Endothelial cell of umbilical vein (primary cell): Measurements from ENCODE around the gene OSBPL10. TPM values are rescaled to one million over a fixed set of nuclear protein-coding genes. Genes with fewer than 3 reads are reported as not detected.

Experiments used
- BruUV-seq: library from RNA; stranded (reverse); fragments of 400-500 nt; replicated peaks from 2 replicates; lab custom pipeline; 2021; lab: Mats Ljungman, UMichigan
- CTCF ChIA-PET: fragments of 300-600, 350-600 bp; sonication (Branson Sonifier 250); formaldehyde crosslinking; loops from one replicate; lab custom pipeline; 2021; ENCODE audit warnings: antibody characterized with exemption, inconsistent platforms; lab: Charles Lee
- POLR2A ChIA-PET: fragments of 300-600, 350-600 bp; sonication (Branson Sonifier 250); formaldehyde crosslinking; loops from one replicate; lab custom pipeline; 2021; ENCODE audit warnings: antibody characterized with exemption, inconsistent platforms; lab: Charles Lee
- DNase-seq: peaks from one replicate; pipeline ENCODE4 v3.0.0-alpha.2; 2011; ENCODE audit warnings: low read depth, low spot score
- FAIRE-seq: peaks from 2 replicates; lab custom pipeline; 2011; peaks lifted over from hg19 to GRCh38; lab: Jason Lieb, UNC
- H2AFZ ChIP-seq: 2 replicates; pipeline ENCODE4 v1.6.0; 2012; ENCODE audit warnings: low read depth, low read length, control low read depth, inconsistent platforms
- H3K27ac ChIP-seq: 2 replicates; pipeline ENCODE4 v1.5.1; 2011; ENCODE audit warnings: low read depth, mild to moderate bottlenecking, control low read depth, low read length, moderate library complexity; ENCODE audit not compliant: insufficient read depth
- H3K27me3 ChIP-seq, 2 experiments: 2 replicates each; pipeline versions ENCODE4 v1.6.0 to v1.6.1; 2011; ENCODE audit warnings: low read length in 2 of 2, mixed read lengths in 1 of 2; ENCODE audit not compliant: control insufficient read depth in 2 of 2, insufficient read depth in 2 of 2
- H3K36me3 ChIP-seq, 2 experiments: 2 replicates in 1 of 2; 3 replicates in 1 of 2; pipeline ENCODE4 v1.5.1; 2011; ENCODE audit warnings: low read length in 2 of 2, mild to moderate bottlenecking in 1 of 2, moderate library complexity in 1 of 2; ENCODE audit not compliant: control insufficient read depth in 2 of 2, insufficient read depth in 2 of 2; ENCODE audit errors: extremely low read depth in 1 of 2
- H3K4me1 ChIP-seq: 3 replicates; pipeline ENCODE4 v1.5.1; 2011; ENCODE audit warnings: mild to moderate bottlenecking, low read length; ENCODE audit not compliant: control insufficient read depth, insufficient read depth; ENCODE audit errors: extremely low read depth
- H3K4me2 ChIP-seq: 2 replicates; pipeline ENCODE4 v1.6.1; 2011; ENCODE audit warnings: low read length, control low read depth, mixed read lengths; ENCODE audit not compliant: insufficient read depth
- H3K4me3 ChIP-seq, 3 experiments: fragments of 200-600 bp in 1 of 3; sonication (generic), shearing (Covaris generic) in 1 of 3; replicated peaks in 1 of 3; 2 replicates each; pipeline ENCODE4 v1.5.1; 2011 to 2016; ENCODE audit warnings: control low read depth in 3 of 3, low read length in 3 of 3, mild to moderate bottlenecking in 2 of 3, inconsistent platforms in 1 of 3, low read depth in 1 of 3, moderate library complexity in 1 of 3; ENCODE audit not compliant: insufficient read depth in 1 of 3
- H3K79me2 ChIP-seq: 2 replicates; pipeline ENCODE4 v1.6.0; 2012; ENCODE audit warnings: low read length, inconsistent platforms; ENCODE audit not compliant: control insufficient read depth, insufficient read depth
- H3K9ac ChIP-seq: replicated peaks from 2 replicates; pipeline ENCODE3; 2011; ENCODE audit warnings: low read length, control low read depth; ENCODE audit not compliant: insufficient read depth; ENCODE audit errors: extremely low read depth
- H3K9me1 ChIP-seq: replicated peaks from 3 replicates; pipeline ENCODE4 v1.6.0; 2011; ENCODE audit warnings: mild to moderate bottlenecking, low read length; ENCODE audit not compliant: control insufficient read depth, insufficient read depth; ENCODE audit errors: extremely low read depth
- H3K9me3 ChIP-seq: replicated peaks from 2 replicates; pipeline ENCODE4 v1.5.1; 2012; ENCODE audit warnings: low read length, inconsistent platforms; ENCODE audit not compliant: control insufficient read depth, insufficient read depth
- H4K20me1 ChIP-seq: replicated peaks from 2 replicates; pipeline ENCODE3; 2011; ENCODE audit warnings: mild to moderate bottlenecking, low read length; ENCODE audit not compliant: control insufficient read depth, insufficient read depth; ENCODE audit errors: extremely low read depth
- EZH2 ChIP-seq: IDR thresholded peaks from 2 replicates; pipeline ENCODE4 v1.6.1; 2012; ENCODE audit warnings: borderline replicate concordance, low read depth, mild to moderate bottlenecking, moderate library complexity, low read length, inconsistent platforms; ENCODE audit not compliant: severe bottlenecking
- FOS ChIP-seq: IDR thresholded peaks from 2 replicates; pipeline ENCODE4 v1.6.1; 2011; ENCODE audit warnings: mild to moderate bottlenecking, low read length, moderate library complexity, borderline replicate concordance; ENCODE audit not compliant: insufficient read depth
- GATA2 ChIP-seq: IDR thresholded peaks from 2 replicates; pipeline ENCODE4 v1.7.0; 2011; ENCODE audit warnings: low read depth, mild to moderate bottlenecking, moderate library complexity, mixed read lengths, low read length; ENCODE audit not compliant: insufficient read length, insufficient read depth
- JUN ChIP-seq: IDR thresholded peaks from 2 replicates; pipeline ENCODE4 v1.6.1; 2011; ENCODE audit warnings: borderline replicate concordance, low read depth; ENCODE audit not compliant: insufficient read length, insufficient read depth
- MYC ChIP-seq: IDR thresholded peaks from one replicate; pipeline ENCODE4 v1.6.1; 2011; ENCODE audit warnings: mild to moderate bottlenecking, low read depth, low read length
- POLR2A ChIP-seq: IDR thresholded peaks from 2 replicates; pipeline ENCODE4 v1.6.1; 2012; ENCODE audit warnings: low read depth, mild to moderate bottlenecking, control low read depth, low read length
- POLR2AphosphoS5 ChIP-seq: IDR thresholded peaks from 2 replicates; pipeline ENCODE4 v1.6.1; 2012; ENCODE audit warnings: low read depth, mild to moderate bottlenecking, control low read depth, low read length, moderate library complexity; ENCODE audit not compliant: insufficient read depth
- dilution Hi-C: fragments of 300-500 bp; cut with MboI; formaldehyde crosslinking; loops from one replicate; pipeline ENCODE4 v1.15.0; 2019; ENCODE audit warnings: low sequenced_read_pairs; ENCODE audit not compliant: extremely low pct_ligation_motif_present
- intact Hi-C: fragments of 100-400 bp; cut with micrococcal nuclease; formaldehyde crosslinking; loops from one replicate; pipeline ENCODE4 v1.10.0; 2022
- polyA plus RNA-seq, 4 experiments: library from polyadenylated mRNA; depleted of rRNA in 3 of 4; stranded (reverse) in 3 of 4; unstranded in 1 of 4; fragments of >200 nt; gene quantifications; 2 replicates each; pipeline versions ENCODE4 v1.2.1 to v1.2.3, GENCODE V29; 2011 to 2012; ENCODE audit warnings: missing spikeins in 1 of 4
- total RNA-seq: library from RNA; stranded (reverse); gene quantifications from 2 replicates; pipeline ENCODE4 v1.2.3, GENCODE V29; 2021
- TF ChIP-seq, protein P1 (sequence below), 2 donors: IDR thresholded peaks; 1 replicate in 1 of 2; 2 replicates in 1 of 2; pipeline ENCODE4 v1.5.1; 2011; ENCODE audit warnings: low read length in 2 of 2, mild to moderate bottlenecking in 2 of 2, moderate library complexity in 2 of 2, control low read depth in 1 of 2, inconsistent platforms in 1 of 2, low read depth in 1 of 2; ENCODE audit not compliant: insufficient read depth in 1 of 2; ENCODE audit errors: extremely low read depth in 1 of 2
- TF ChIP-seq, protein P2 (sequence below): IDR thresholded peaks from 2 replicates; pipeline ENCODE4 v1.6.1; 2011; ENCODE audit not compliant: insufficient read depth, insufficient read length

Gene OSBPL10
- total and polyA plus RNA-seq, 2 donors (not counting 3 experiments of a cell fraction or from before 2014, with no cell fraction given) = 10.8 to 47.6 TPM

DNA sequence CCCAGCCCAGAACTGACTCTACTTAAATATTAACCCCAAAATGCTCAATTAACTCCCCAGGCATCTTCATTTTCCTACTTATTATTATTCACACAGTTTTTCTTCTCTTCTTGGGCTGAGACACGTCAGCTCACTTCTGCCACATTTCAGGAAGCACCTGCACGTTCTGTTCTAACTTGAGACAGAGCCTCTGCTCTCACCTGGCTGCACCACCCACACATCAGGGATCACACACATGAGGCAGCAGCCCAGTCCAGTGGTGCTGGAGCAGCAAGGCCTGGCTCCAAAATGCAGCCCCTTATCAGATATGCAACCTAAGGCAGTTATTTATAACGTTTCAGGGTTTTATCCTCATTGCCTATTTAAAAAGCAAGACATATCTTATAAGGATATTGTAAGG, 127.5 kb downstream of the OSBPL10 start:
- H3K4me2 ChIP-seq = no peak overlapping the region
- H3K4me1 ChIP-seq = no peaks in the 10 kb centered on the region
- H2AFZ ChIP-seq = no peak overlapping the region
- CTCF ChIA-PET = interaction anchor here (0.7 kb wide), 1 partner anchor 12 kb away, joined by 3 read pairs; no protein-coding TSS in a partner anchor
- intact Hi-C loops = no loop called here
- H3K9me3 ChIP-seq = no peaks in the 10 kb centered on the region
- H3K9ac ChIP-seq = no peak overlapping the region
- no TSS peak for BruUV-seq
- POLR2A ChIA-PET = no interaction called here
- H3K27ac ChIP-seq = no peak overlapping the region
- dilution Hi-C loops = no loop called here
- no peaks in the 10 kb centered on the region for H3K36me3 ChIP-seq
- FAIRE-seq (no peak), DNase-seq (no peak)
- H3K9me1 ChIP-seq = no peaks in the 10 kb centered on the region
- H3K27me3 ChIP-seq = no peaks in the 10 kb centered on the region
- H3K4me3 ChIP-seq = no peak overlapping the region
- no peaks in the 10 kb centered on the region for H4K20me1 ChIP-seq
- no peaks in the 10 kb centered on the region for H3K79me2 ChIP-seq
- TF ChIP-seq, protein P1, sequence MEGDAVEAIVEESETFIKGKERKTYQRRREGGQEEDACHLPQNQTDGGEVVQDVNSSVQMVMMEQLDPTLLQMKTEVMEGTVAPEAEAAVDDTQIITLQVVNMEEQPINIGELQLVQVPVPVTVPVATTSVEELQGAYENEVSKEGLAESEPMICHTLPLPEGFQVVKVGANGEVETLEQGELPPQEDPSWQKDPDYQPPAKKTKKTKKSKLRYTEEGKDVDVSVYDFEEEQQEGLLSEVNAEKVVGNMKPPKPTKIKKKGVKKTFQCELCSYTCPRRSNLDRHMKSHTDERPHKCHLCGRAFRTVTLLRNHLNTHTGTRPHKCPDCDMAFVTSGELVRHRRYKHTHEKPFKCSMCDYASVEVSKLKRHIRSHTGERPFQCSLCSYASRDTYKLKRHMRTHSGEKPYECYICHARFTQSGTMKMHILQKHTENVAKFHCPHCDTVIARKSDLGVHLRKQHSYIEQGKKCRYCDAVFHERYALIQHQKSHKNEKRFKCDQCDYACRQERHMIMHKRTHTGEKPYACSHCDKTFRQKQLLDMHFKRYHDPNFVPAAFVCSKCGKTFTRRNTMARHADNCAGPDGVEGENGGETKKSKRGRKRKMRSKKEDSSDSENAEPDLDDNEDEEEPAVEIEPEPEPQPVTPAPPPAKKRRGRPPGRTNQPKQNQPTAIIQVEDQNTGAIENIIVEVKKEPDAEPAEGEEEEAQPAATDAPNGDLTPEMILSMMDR (IDR thresholded peaks at IDR 0.05; ENCODE audit: extremely low read depth in 1 of 2, insufficient read depth in 1 of 2, low read depth in 1 of 2, low read length in 2 of 2) = no peak
- TF ChIP-seq JUN (no peak), EZH2 (no peak), MYC (no peak), POLR2A (no peak), FOS (no peak), GATA2 (no peak), POLR2AphosphoS5 (no peak)
- TF ChIP-seq, protein P2, sequence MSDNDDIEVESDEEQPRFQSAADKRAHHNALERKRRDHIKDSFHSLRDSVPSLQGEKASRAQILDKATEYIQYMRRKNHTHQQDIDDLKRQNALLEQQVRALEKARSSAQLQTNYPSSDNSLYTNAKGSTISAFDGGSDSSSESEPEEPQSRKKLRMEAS = no peak
